Choroid plexus epithelial cell (primary cell): ENCODE data around the gene SETBP1.

ENCODE experiments used
- DNase-seq: peaks from one replicate; pipeline ENCODE4 v3.0.0-alpha.2; 2010; ENCODE audit warnings: low read depth
- H3K4me3 ChIP-seq: 2 replicates; pipeline ENCODE4 v1.5.1; 2011; ENCODE audit warnings: low read depth, mild to moderate bottlenecking, control low read depth, low read length, moderate library complexity
- CTCF ChIP-seq: conservative IDR thresholded peaks from 2 replicates; pipeline ENCODE4 v1.5.1; 2011; ENCODE audit warnings: low read depth, mild to moderate bottlenecking, control low read depth, inconsistent platforms, low read length, moderate library complexity

SETBP1 gene

GRCh38 chr18:44735096-44735495 lies 54.4 kb downstream of the SETBP1 start:
- no peak overlapping the region for H3K4me3 ChIP-seq
- no peak for DNase-seq
- TF ChIP-seq CTCF: no peak

GRCh38 chr18:44736664-44737380 lies 56.1 kb downstream of the SETBP1 start:
- no peak for TF ChIP-seq CTCF
- no peak overlapping the region for H3K4me3 ChIP-seq
- no peak for DNase-seq

GRCh38 chr18:44737623-44738022 lies 56.9 kb downstream of the SETBP1 start:
- H3K4me3 ChIP-seq: no peak overlapping the region
- TF ChIP-seq CTCF: no peak
- no peak for DNase-seq

- no peak for TF ChIP-seq CTCF
- H3K4me3 ChIP-seq: no peak overlapping the region
- no peak for DNase-seq
These were observed 59.3 kb downstream of the SETBP1 start for GRCh38 chr18:44740000-44740399.

GRCh38 chr18:44741085-44741484 lies 60.4 kb downstream of the SETBP1 start:
- no peak for DNase-seq
- no peak for TF ChIP-seq CTCF
- no peak overlapping the region for H3K4me3 ChIP-seq

GRCh38 chr18:44741511-44741910 lies 60.8 kb downstream of the SETBP1 start:
- DNase-seq: no peak
- TF ChIP-seq CTCF: no peak
- H3K4me3 ChIP-seq: no peak overlapping the region

GRCh38 chr18:44742126-44742525 lies 61.4 kb downstream of the SETBP1 start:
- no peak overlapping the region for H3K4me3 ChIP-seq
- TF ChIP-seq CTCF: no peak
- DNase-seq: no peak
